GM21515 (cell line): Measurements from ENCODE around the gene ZNF343.
"Not testable (repeated sequence)": the region's sequence is repeated elsewhere in the genome, so short reads cannot be mapped to it uniquely, and the experiment has no call there.

ENCODE experiments used
- ATAC-seq: cut with Tn5 transposase; IDR thresholded peaks from one replicate; pipeline ENCODE4 v1.9.1; 2021; ENCODE audit not compliant: unreplicated experiment

Gene ZNF343

GRCh38 chr20:2521369-2522305 lies 12.9 kb upstream of the ZNF343 start:
- ATAC-seq: no peak

GRCh38 chr20:2520617-2521016 lies 11.9 kb upstream of the ZNF343 start:
- no peak for ATAC-seq

GRCh38 chr20:2519115-2519809 lies 10.5 kb upstream of the ZNF343 start:
- no peak for ATAC-seq

GRCh38 chr20:2518558-2518957 lies 9.8 kb upstream of the ZNF343 start:
- ATAC-seq: no peak

- no peak for ATAC-seq
These were observed 9.4 kb upstream of the ZNF343 start for GRCh38 chr20:2518096-2518495.

GRCh38 chr20:2516399-2516798 lies 7.7 kb upstream of the ZNF343 start:
- no peak for ATAC-seq

- ATAC-seq: no peak
These were observed 6.5 kb upstream of the ZNF343 start for GRCh38 chr20:2515203-2515602.

GRCh38 chr20:2509794-2510193 lies 1.1 kb upstream of the ZNF343 start:
- no peak for ATAC-seq

- ATAC-seq: no peak
These were observed 710 bp upstream of the ZNF343 start for GRCh38 chr20:2509468-2509781.

GRCh38 chr20:2507875-2508630 lies 662 bp downstream of the ZNF343 start:
- ATAC-seq: peak; percentile 13

GRCh38 chr20:2507464-2507863 lies 1.3 kb downstream of the ZNF343 start:
- no peak for ATAC-seq

GRCh38 chr20:2506426-2506825 lies 2.3 kb downstream of the ZNF343 start:
- ATAC-seq: not testable (repeated sequence)

- not testable (repeated sequence) for ATAC-seq
These were observed 3.9 kb downstream of the ZNF343 start for GRCh38 chr20:2504803-2505202.

- not testable (repeated sequence) for ATAC-seq
These were observed 5.8 kb downstream of the ZNF343 start for GRCh38 chr20:2502808-2503384.

GRCh38 chr20:2485661-2486060 lies 23.1 kb downstream of the ZNF343 start:
- ATAC-seq: no peak

- no peak for ATAC-seq
These were observed 23.6 kb downstream of the ZNF343 start for GRCh38 chr20:2485080-2485479.

- ATAC-seq: no peak
These were observed 25.2 kb downstream of the ZNF343 start for GRCh38 chr20:2483504-2483903.

- ATAC-seq: no peak
These were observed 28.3 kb downstream of the ZNF343 start for GRCh38 chr20:2480381-2480780.

- no peak for ATAC-seq
These were observed 31.7 kb downstream of the ZNF343 start for GRCh38 chr20:2476742-2477615.
